H1 (cell line): Measurements from ENCODE around the gene ABL2. TPM values are rescaled to one million over a fixed set of nuclear protein-coding genes. Genes with fewer than 3 reads are reported as not detected.

Source experiments
- CTCF ChIA-PET: fragments of 300-600 bp; sonication (Branson Sonifier 250); formaldehyde crosslinking; loops from one replicate; lab custom pipeline; 2021; ENCODE audit not compliant: partially characterized antibody; lab: Charles Lee
- POLR2A ChIA-PET: fragments of 300-600 bp; sonication (Branson Sonifier 250); formaldehyde crosslinking; loops from one replicate; lab custom pipeline; 2021; ENCODE audit warnings: inconsistent platforms; ENCODE audit not compliant: partially characterized antibody; lab: Charles Lee
- DNase-seq, 2 experiments: peaks; one replicate each; pipeline versions ENCODE4 v3.0.0 to v3.0.0-alpha.2; 2010 to 2022; ENCODE audit warnings: low spot score in 2 of 2, low read depth in 1 of 2, mixed read lengths in 1 of 2
- FAIRE-seq: peaks from 2 replicates; lab custom pipeline; 2011; peaks lifted over from hg19 to GRCh38; lab: Jason Lieb, UNC
- H2AFZ ChIP-seq: 2 replicates; pipeline ENCODE4 v1.8.1; 2012; ENCODE audit warnings: low read length, inconsistent platforms
- H2AK5ac ChIP-seq: 2 replicates; pipeline ENCODE4 v1.6.1; 2013; ENCODE audit warnings: low read depth, low read length
- H2BK120ac ChIP-seq: replicated peaks from 2 replicates; pipeline ENCODE3; 2013; ENCODE audit warnings: low read depth, low read length, inconsistent platforms
- H2BK12ac ChIP-seq: 2 replicates; pipeline ENCODE4 v1.6.1; 2013; ENCODE audit warnings: low read depth, low read length
- H2BK15ac ChIP-seq: 2 replicates; pipeline ENCODE4 v1.6.1; 2013; ENCODE audit warnings: low read length
- H2BK20ac ChIP-seq: 2 replicates; pipeline ENCODE4 v1.6.1; 2013; ENCODE audit warnings: low read length
- H2BK5ac ChIP-seq: 2 replicates; pipeline ENCODE4 v1.6.1; 2013; ENCODE audit warnings: low read depth, low read length
- H3K14ac ChIP-seq: 2 replicates; pipeline ENCODE4 v1.6.1; 2013; ENCODE audit warnings: inconsistent platforms; ENCODE audit not compliant: insufficient read length
- H3K18ac ChIP-seq: 2 replicates; pipeline ENCODE4 v1.6.1; 2013; ENCODE audit warnings: low read length; ENCODE audit errors: extremely low read depth
- H3K23ac ChIP-seq: 2 replicates; pipeline ENCODE4 v1.6.1; 2013; ENCODE audit warnings: inconsistent platforms; ENCODE audit not compliant: insufficient read length
- H3K23me2 ChIP-seq: 2 replicates; pipeline ENCODE4 v1.6.1; 2013; ENCODE audit warnings: low read depth, low read length
- H3K27ac ChIP-seq: 2 replicates; pipeline ENCODE4 v1.6.1; 2011; ENCODE audit warnings: low read depth, low read length, inconsistent platforms
- H3K27me3 ChIP-seq, 4 experiments: replicated peaks in 1 of 4; 1 replicate in 1 of 4; 2 replicates in 3 of 4; pipeline versions ENCODE4 v1.6.1 to v1.8.1; 2011 to 2013; ENCODE audit warnings: low read length in 3 of 4, mild to moderate bottlenecking in 3 of 4, inconsistent platforms in 2 of 4, mixed read lengths in 2 of 4, moderate library complexity in 1 of 4; ENCODE audit not compliant: control insufficient read depth in 3 of 4, insufficient read depth in 3 of 4; ENCODE audit errors: extremely low read depth in 1 of 4
- H3K36me3 ChIP-seq, 4 experiments: 2 replicates each; pipeline versions ENCODE4 v1.6.1 to v1.8.1; 2011 to 2013; ENCODE audit warnings: mild to moderate bottlenecking in 4 of 4, low read length in 3 of 4, moderate library complexity in 2 of 4, control low read depth in 1 of 4, inconsistent platforms in 1 of 4; ENCODE audit not compliant: insufficient read depth in 4 of 4, control insufficient read depth in 2 of 4
- H3K4ac ChIP-seq: replicated peaks from 2 replicates; pipeline ENCODE3; 2013; ENCODE audit warnings: low read length, low read depth, mixed read lengths, inconsistent platforms; ENCODE audit not compliant: insufficient read length
- H3K4me1 ChIP-seq, 4 experiments: replicated peaks in 1 of 4; 1 replicate in 1 of 4; 2 replicates in 3 of 4; pipeline versions ENCODE4 v1.6.1 to v1.8.1; 2011 to 2013; ENCODE audit warnings: low read length in 3 of 4, inconsistent platforms in 2 of 4, mixed read lengths in 1 of 4; ENCODE audit not compliant: insufficient read depth in 4 of 4, control insufficient read depth in 3 of 4
- H3K4me2 ChIP-seq, 2 experiments: 2 replicates each; pipeline versions ENCODE4 v1.6.1 to v1.8.1; 2011 to 2013; ENCODE audit warnings: low read depth in 2 of 2, low read length in 2 of 2, control low read depth in 1 of 2, inconsistent platforms in 1 of 2, mild to moderate bottlenecking in 1 of 2; ENCODE audit not compliant: insufficient read depth in 1 of 2
- H3K4me3 ChIP-seq, 4 experiments: fragments of 200-600, 300-600 bp in 1 of 4; sonication (generic), shearing (Covaris generic), sonication (Bioruptor Twin) in 1 of 4; 2 replicates each; pipeline versions ENCODE4 v1.5.1 to v1.8.1; 2011 to 2016; ENCODE audit warnings: low read length in 4 of 4, low read depth in 3 of 4, control low read depth in 2 of 4, inconsistent platforms in 2 of 4, mild to moderate bottlenecking in 2 of 4, mixed read lengths in 1 of 4, moderate library complexity in 1 of 4; ENCODE audit not compliant: insufficient read depth in 2 of 4; ENCODE audit errors: extremely low read depth in 1 of 4
- H3K56ac ChIP-seq: replicated peaks from 2 replicates; pipeline ENCODE3; 2013; ENCODE audit warnings: low read depth, mild to moderate bottlenecking, mixed read lengths, low read length, inconsistent platforms; ENCODE audit not compliant: insufficient read length
- H3K79me1 ChIP-seq: 2 replicates; pipeline ENCODE4 v1.6.1; 2013; ENCODE audit warnings: low read depth, low read length, control low read depth
- H3K79me2 ChIP-seq, 2 experiments: 2 replicates each; pipeline versions ENCODE4 v1.6.1 to v1.8.1; 2012 to 2013; ENCODE audit warnings: low read length in 2 of 2, mild to moderate bottlenecking in 2 of 2, inconsistent platforms in 1 of 2; ENCODE audit not compliant: insufficient read depth in 2 of 2, control insufficient read depth in 1 of 2
- H3K9ac ChIP-seq, 4 experiments: replicated peaks in 1 of 4; 1 replicate in 1 of 4; 2 replicates in 3 of 4; pipeline versions ENCODE4 v1.6.1 to v1.8.1; 2011 to 2013; ENCODE audit warnings: low read depth in 3 of 4, low read length in 3 of 4, control low read depth in 2 of 4, mild to moderate bottlenecking in 2 of 4, moderate library complexity in 2 of 4, inconsistent platforms in 1 of 4; ENCODE audit errors: extremely low read depth in 1 of 4
- H3K9me3 ChIP-seq, 2 experiments: 2 replicates each; pipeline versions ENCODE4 v1.6.1 to v1.8.1; 2012 to 2013; ENCODE audit warnings: mild to moderate bottlenecking in 2 of 2, moderate library complexity in 2 of 2, control low read depth in 1 of 2, inconsistent platforms in 1 of 2, low read depth in 1 of 2, low read length in 1 of 2, mixed read lengths in 1 of 2; ENCODE audit not compliant: insufficient read depth in 2 of 2
- H4K20me1 ChIP-seq, 2 experiments: replicated peaks in 1 of 2; 2 replicates each; pipeline versions ENCODE3 to v1.8.1; 2011 to 2013; ENCODE audit warnings: inconsistent platforms in 2 of 2, low read length in 2 of 2, mild to moderate bottlenecking in 1 of 2; ENCODE audit not compliant: insufficient read depth in 2 of 2, control insufficient read depth in 1 of 2
- H4K5ac ChIP-seq: 2 replicates; pipeline ENCODE4 v1.6.1; 2013; ENCODE audit warnings: low read length, low read depth, mixed read lengths, inconsistent platforms; ENCODE audit not compliant: insufficient read length
- H4K8ac ChIP-seq: 2 replicates; pipeline ENCODE4 v1.8.0; 2013; ENCODE audit warnings: mild to moderate bottlenecking, moderate library complexity, low read length, inconsistent platforms; ENCODE audit not compliant: insufficient read depth; ENCODE audit errors: extremely low read depth
- H4K91ac ChIP-seq: replicated peaks from 2 replicates; pipeline ENCODE3; 2013; ENCODE audit warnings: low read length, mixed read lengths, inconsistent platforms; ENCODE audit not compliant: insufficient read length
- WGBS, 2 experiments: shearing (Covaris generic) in 1 of 2; methylation state at CpG; one replicate each; pipeline versions ENCODE4 v1.1.6 to v1.1.7; 2013 to 2015; ENCODE audit warnings: low lambda C conversion rate in 2 of 2, mixed read lengths in 2 of 2, inconsistent platforms in 1 of 2, low coverage in 1 of 2, missing lambda C conversion rate in 1 of 2; ENCODE audit not compliant: insufficient replicate concordance in 2 of 2, insufficient coverage in 1 of 2, insufficient read length in 1 of 2; ENCODE audit errors: extremely low coverage in 1 of 2, missing lambda C conversion rate in 1 of 2; 5-methylcytosine and 5-hydroxymethylcytosine counted together
- polyA plus RNA-seq, 7 experiments: library from polyadenylated mRNA; depleted of rRNA in 3 of 7; stranded (reverse) in 5 of 7; unstranded in 2 of 7; fragments of >200 nt in 5 of 7; fragments of 200-250 nt in 2 of 7; gene quantifications; 1 replicate in 5 of 7; 2 replicates in 1 of 7; 4 replicates in 1 of 7; pipeline versions ENCODE4 v1.2.1 to v1.2.3, GENCODE V29; 2011 to 2013; ENCODE audit warnings: missing spikeins in 2 of 7, mixed read lengths in 2 of 7
- total RNA-seq: library from RNA; stranded (reverse); fragmentation: NEBNext Ultra II Directional; extraction: Animal tissue kit (Norgen Biotek cat#: 25700); gene quantifications from 2 replicates; pipeline ENCODE4 v1.2.1, GENCODE V29; 2021

ABL2 gene
- total and polyA plus RNA-seq, 2 of the 8 experiments (the other 6 are each of a cell fraction or from before 2014, with no cell fraction given) = 4.5 to 19.1 TPM

GRCh38 chr1:179230721-179231120, 1.2 kb upstream of the ABL2 start:
- CTCF ChIA-PET = interaction anchor here (1.1 kb wide), 1 partner anchor 143 kb away, joined by 3 read pairs; no protein-coding TSS in a partner anchor
- FAIRE-seq = no peak
- WGBS, 2 experiments = 84% methylated on average over 3 of the region's 3 CpGs; no CpG with 5 or more reads in 1 of the 2 experiments

More at GRCh38 chr1:179230721-179231120, 1.2 kb upstream of the ABL2 start:
- H3K23me2 ChIP-seq = peaks cover 7% of the 10 kb centered on the region
- no peak overlapping the region for H3K4ac ChIP-seq
- H4K8ac ChIP-seq = no peak overlapping the region
- no peak for DNase-seq
- no peak overlapping the region for H3K18ac ChIP-seq
- no peak overlapping the region for H3K14ac ChIP-seq
- no peaks in the 10 kb centered on the region for H3K9me3 ChIP-seq
- H4K5ac ChIP-seq = no peak overlapping the region
- H2BK12ac ChIP-seq = no peak overlapping the region
- H3K9ac ChIP-seq = no peak overlapping the region
- H3K79me2 ChIP-seq = peaks cover 5 to 27% of the 10 kb centered on the region in 2 experiments; a peak in 3 of 4 replicates
- no peak overlapping the region for H2BK15ac ChIP-seq
- H4K91ac ChIP-seq = no peak overlapping the region
- H2BK20ac ChIP-seq = no peak overlapping the region
- no peak overlapping the region for H2BK120ac ChIP-seq
- H3K4me2 ChIP-seq = no peak overlapping the region
- H2AFZ ChIP-seq = no peak overlapping the region
- POLR2A ChIA-PET = no interaction called here
- peaks cover 0 to 3% (median 1%) of the 10 kb centered on the region in 4 experiments; a peak in 3 of 7 replicates for H3K4me1 ChIP-seq
- no peak overlapping the region for H3K56ac ChIP-seq
- H3K36me3 ChIP-seq = no peaks in the 10 kb centered on the region
- no peak overlapping the region for H2BK5ac ChIP-seq
- H3K4me3 ChIP-seq = no peak overlapping the region
- H3K27me3 ChIP-seq = no peaks in the 10 kb centered on the region
- H4K20me1 ChIP-seq = peaks cover 3 to 7% of the 10 kb centered on the region in 2 experiments
- H3K27ac ChIP-seq = no peak overlapping the region
- no peak overlapping the region for H3K23ac ChIP-seq
- H3K79me1 ChIP-seq = 0 out of 2 replicates have a peak, but pooled peaks cover 2% of the 10 kb centered on the region
- H2AK5ac ChIP-seq = no peak overlapping the region
